CD4-positive, alpha-beta T cell treated with Interleukin-17A for 4 hours (primary cell): ENCODE measurements around the gene MBOAT7.
A peak's percentile ranks its signal among the peaks of the same experiment; 100 is the strongest.
"Not testable (repeated sequence)": the region's sequence is repeated elsewhere in the genome, so short reads cannot be mapped to it uniquely, and the experiment has no call there.

Experiments
- DNase-seq: peaks from one replicate; pipeline ENCODE4 v3.0.0-alpha.2; 2020; ENCODE audit warnings: mixed read lengths

Gene MBOAT7

GRCh38 chr19:54186351-54186750 lies 3.0 kb downstream of the MBOAT7 start:
- DNase-seq = no peak

DNA sequence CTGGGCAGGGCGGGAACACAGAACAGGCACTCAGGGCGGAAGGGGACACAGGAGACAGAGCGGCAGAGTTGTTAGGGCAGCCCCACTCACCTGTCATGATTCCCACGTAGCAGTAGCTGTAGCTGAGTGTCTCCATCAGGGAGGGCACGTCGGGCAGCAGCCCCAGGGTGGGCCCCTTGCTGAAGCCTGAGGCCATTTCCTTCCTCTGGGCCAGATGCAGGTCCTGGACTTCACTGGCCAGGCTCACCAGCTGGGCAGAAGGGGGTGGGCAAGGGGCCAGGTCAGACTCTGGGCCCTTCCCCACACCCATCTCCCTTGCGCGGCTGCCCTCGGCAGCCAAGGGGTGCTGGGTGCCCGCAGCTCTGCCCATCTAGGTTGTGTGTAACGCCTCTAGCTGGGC lies 5.9 kb downstream of the MBOAT7 start:
- no peak for DNase-seq

GRCh38 chr19:54181894-54182293 lies 7.5 kb downstream of the MBOAT7 start:
- DNase-seq = not testable (repeated sequence)

DNA sequence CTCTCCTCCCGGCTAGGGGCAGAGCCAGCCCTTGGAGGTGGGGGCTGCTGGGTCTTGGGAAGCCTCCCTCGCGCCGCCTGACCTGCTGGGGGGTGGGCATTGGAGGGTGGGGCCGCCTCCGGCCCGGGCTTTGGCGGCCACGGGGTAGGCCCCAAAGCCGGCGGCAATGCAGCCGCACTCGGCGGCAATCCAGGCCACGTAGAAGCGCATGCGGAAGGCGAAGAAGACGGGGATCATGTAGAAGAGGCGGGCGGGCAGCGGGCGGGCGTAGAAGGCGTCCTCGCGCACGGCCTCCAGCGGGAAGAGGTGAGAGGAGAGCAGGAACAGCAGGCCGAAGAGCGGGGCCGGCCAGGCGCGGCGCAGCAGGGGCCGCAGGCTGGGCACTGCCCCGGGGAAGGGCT lies 8.7 kb downstream of the MBOAT7 start:
- no peak for DNase-seq

GRCh38 chr19:54179921-54180461 lies 9.4 kb downstream of the MBOAT7 start:
- DNase-seq = no peak

DNA sequence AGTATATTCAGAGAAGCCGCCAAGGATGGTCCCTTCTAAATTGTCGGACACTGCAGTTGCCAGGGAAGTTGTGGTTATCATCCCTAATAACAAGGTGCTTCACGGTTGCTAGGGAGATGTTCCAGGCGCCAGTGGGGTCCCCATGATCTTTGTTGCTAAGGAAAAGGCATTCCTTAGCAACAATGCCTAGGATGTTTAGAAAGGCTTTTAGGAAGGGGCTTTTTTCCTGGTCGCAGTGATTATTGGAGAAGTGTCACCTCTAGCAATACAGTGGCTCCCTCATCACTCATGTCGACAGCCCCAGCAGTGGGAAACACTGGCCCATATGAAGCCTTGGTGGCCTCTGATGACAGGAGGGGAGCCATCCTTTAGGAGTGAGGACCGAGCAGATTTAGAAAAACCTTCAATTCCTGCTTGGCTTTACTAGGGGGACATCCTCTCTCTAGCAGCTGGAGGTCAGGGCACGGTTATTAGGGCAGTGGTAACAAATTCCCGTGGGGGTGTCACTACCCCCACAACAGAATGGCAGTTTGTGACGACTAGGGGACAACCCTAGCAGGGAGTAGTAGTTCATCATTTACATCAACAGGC lies 10.0 kb downstream of the MBOAT7 start:
- no peak for DNase-seq

GRCh38 chr19:54178581-54179261 lies 10.7 kb downstream of the MBOAT7 start:
- peak; percentile 51 for DNase-seq

- DNase-seq = no peak
Observed at GRCh38 chr19:54173951-54174834, 15.2 kb downstream of the MBOAT7 start.

- no peak for DNase-seq
Observed at GRCh38 chr19:54173359-54173699, 16.1 kb downstream of the MBOAT7 start.

- DNase-seq = peak; percentile 23
Observed at GRCh38 chr19:54172471-54173358, 16.7 kb downstream of the MBOAT7 start, which contains the start of gene TMC4. Gene TMC4 (minus strand): TSS chr19:54173160. CDS start chr19:54173117, 43 bp downstream.

- not testable (repeated sequence) for DNase-seq
Observed at GRCh38 chr19:54171736-54172431, 17.5 kb downstream of the MBOAT7 start.

DNA sequence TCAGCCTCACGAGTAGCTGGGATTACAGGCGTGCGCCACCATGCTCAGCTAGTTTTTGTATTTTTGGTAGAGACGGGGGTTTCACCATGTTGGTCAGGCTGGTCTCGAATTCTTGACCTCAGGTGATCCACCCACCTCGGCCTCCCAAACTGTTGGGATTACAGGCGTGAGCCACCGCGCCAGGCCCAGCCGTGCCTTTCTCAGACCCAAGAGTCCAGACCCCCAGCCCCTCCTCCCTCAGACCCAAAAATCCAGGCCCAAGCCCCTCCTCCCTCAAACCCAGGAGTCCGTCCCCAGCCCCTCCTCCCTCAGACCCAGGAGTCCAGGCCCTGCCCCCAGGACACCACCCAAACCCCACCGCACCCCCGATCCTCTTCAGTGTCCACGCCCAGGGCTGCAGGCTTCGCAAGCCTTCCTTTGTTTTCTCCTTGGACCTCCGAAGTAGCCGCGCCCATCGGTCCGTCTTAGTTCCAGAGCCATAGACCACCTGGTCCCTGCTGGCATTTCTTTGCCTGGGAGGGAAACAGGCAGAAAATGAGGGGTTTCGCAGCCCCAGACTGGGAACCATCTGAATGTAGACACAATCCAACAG lies 20.1 kb downstream of the MBOAT7 start:
- DNase-seq = no peak

- peak; percentile 96 for DNase-seq
Observed at GRCh38 chr19:54168174-54168917, 21.0 kb downstream of the MBOAT7 start.

GRCh38 chr19:54165222-54165621 lies 24.2 kb downstream of the MBOAT7 start:
- DNase-seq = no peak

- DNase-seq = peak; percentile 72
Observed at GRCh38 chr19:54164369-54165068, 24.9 kb downstream of the MBOAT7 start.

DNA sequence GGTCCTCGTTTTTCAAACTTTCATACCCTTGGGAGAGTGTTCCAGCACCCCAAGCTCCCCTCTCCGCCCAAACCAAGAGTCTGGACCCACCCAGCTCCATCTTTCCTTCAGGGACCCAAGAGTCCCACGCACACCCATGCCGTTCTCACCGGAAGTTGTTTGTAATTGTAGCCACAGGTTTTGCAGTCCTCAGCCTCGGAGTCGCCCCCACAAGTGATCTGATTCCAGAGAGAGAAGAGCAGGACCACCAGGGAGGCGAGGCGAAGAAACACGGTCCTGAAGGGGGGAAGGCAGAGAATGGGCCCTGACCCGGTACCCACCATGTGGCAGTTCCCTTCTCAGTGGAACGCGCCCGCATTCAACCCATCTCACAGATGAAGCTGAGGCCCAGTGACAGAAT lies 26.5 kb downstream of the MBOAT7 start:
- no peak for DNase-seq

DNA sequence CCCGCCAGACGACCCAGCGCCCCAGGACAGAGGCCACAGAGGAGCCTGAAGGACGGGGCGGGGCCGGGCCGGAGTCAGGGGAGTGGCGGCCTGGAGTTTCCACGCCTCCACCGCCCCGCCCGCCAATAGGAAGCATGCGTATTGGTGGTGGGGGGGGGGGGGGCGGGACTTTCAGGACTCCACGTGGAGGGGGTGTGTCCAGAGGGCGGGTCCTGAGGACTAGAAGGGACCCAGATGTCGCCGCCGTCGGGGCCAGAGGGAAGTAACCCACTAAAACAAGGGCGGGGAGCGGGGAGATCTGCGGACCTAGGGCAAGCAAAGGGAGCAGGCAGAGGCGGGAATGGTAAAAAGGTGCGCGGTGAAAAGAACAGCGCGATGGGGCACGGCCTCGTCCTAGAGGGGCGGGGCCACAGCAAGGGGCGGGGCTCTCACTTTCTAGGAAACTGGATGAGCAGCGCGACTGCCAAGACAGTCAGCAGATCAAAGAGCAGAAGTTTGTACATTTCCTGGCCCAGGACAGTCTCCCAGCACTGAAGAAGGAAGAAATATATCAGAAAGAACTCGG lies 27.1 kb downstream of the MBOAT7 start:
- DNase-seq = peak; percentile 94

GRCh38 chr19:54160854-54161253 lies 28.5 kb downstream of the MBOAT7 start:
- DNase-seq = no peak

- DNase-seq = no peak
Observed at GRCh38 chr19:54160182-54160811, 29.1 kb downstream of the MBOAT7 start.
